Medulla oblongata (tissue), 1 donor: ENCODE results near the gene GSE1.

ENCODE experiments used
- DNase-seq: peaks from one replicate; pipeline ENCODE4 v3.0.0-alpha.2; 2015; ENCODE audit errors: extremely low spot score

Gene GSE1

GRCh38 chr16:85616607-85617321 is 3.6 kb downstream of the GSE1 start:
- peak; percentile 55 for DNase-seq

- DNase-seq = no peak
These were observed 4.8 kb downstream of the GSE1 start for GRCh38 chr16:85617948-85618347.

GRCh38 chr16:85618521-85618920 is 5.4 kb downstream of the GSE1 start:
- DNase-seq = no peak

- DNase-seq = no peak
These were observed 6.2 kb downstream of the GSE1 start for GRCh38 chr16:85619101-85619891.

- DNase-seq = no peak
These were observed 7.3 kb downstream of the GSE1 start for GRCh38 chr16:85620374-85620773.

- DNase-seq = no peak
These were observed 8.7 kb downstream of the GSE1 start for GRCh38 chr16:85621698-85622428.

GRCh38 chr16:85622683-85623082 is 9.6 kb downstream of the GSE1 start:
- DNase-seq = no peak

GRCh38 chr16:85623250-85623649 is 10.1 kb downstream of the GSE1 start:
- no peak for DNase-seq

- no peak for DNase-seq
These were observed 11.0 kb downstream of the GSE1 start for GRCh38 chr16:85623997-85624601.

GRCh38 chr16:85624646-85625045 is 11.5 kb downstream of the GSE1 start:
- DNase-seq = no peak

- DNase-seq = no peak
These were observed 11.9 kb downstream of the GSE1 start for GRCh38 chr16:85625053-85625452.

- DNase-seq = no peak
These were observed 12.5 kb downstream of the GSE1 start for GRCh38 chr16:85625485-85626117.

GRCh38 chr16:85626191-85626981 is 13.3 kb downstream of the GSE1 start:
- DNase-seq = peak; percentile 23

GRCh38 chr16:85627089-85627488 is 14.0 kb downstream of the GSE1 start:
- no peak for DNase-seq

- DNase-seq = peak; percentile 13
These were observed 14.6 kb downstream of the GSE1 start for GRCh38 chr16:85627526-85628264.

- no peak for DNase-seq
These were observed 15.1 kb downstream of the GSE1 start for GRCh38 chr16:85628265-85628556.

- DNase-seq = no peak
These were observed 15.5 kb downstream of the GSE1 start for GRCh38 chr16:85628645-85629044.

GRCh38 chr16:85629326-85629725 is 16.2 kb downstream of the GSE1 start:
- peak; percentile 7 for DNase-seq

- no peak for DNase-seq
These were observed 16.7 kb downstream of the GSE1 start for GRCh38 chr16:85629853-85630252.

- no peak for DNase-seq
These were observed 18.1 kb downstream of the GSE1 start for GRCh38 chr16:85631230-85631629.
